K562 (cell line): ENCODE results near the gene CDC26. TPM values are rescaled to one million over a fixed set of nuclear protein-coding genes. Genes with fewer than 3 reads are reported as not detected.

Experiments
- BCOR ChIP-seq: fragments of 450-650 bp; IDR thresholded peaks from 2 replicates; pipeline ENCODE4 v1.6.1; 2016
- ESRRA ChIP-seq: fragments of 450-650 bp; IDR thresholded peaks from 2 replicates; pipeline ENCODE4 v1.6.1; 2014; ENCODE audit warnings: low read depth, mild to moderate bottlenecking, moderate library complexity, borderline replicate concordance
- HCFC1 ChIP-seq: IDR thresholded peaks from 2 replicates; pipeline ENCODE4 v1.6.1; 2012; ENCODE audit warnings: low read depth, low read length, improper control_type of control experiment
- JUNB ChIP-seq: fragments of 450-650 bp; formaldehyde crosslinking; conservative IDR thresholded peaks from 2 replicates; pipeline ENCODE4 v1.4.0; 2020; ENCODE audit warnings: mild to moderate bottlenecking
- MCM7 ChIP-seq, 2 experiments: fragments of 450-650 bp; IDR thresholded peaks; 2 replicates each; pipeline ENCODE4 v1.6.1; 2016 to 2018
- PHTF2 ChIP-seq: fragments of 250-450 bp; sonication (Bioruptor Pico); IDR thresholded peaks from 2 replicates; pipeline ENCODE4 v1.5.0; 2021; ENCODE audit warnings: mild to moderate bottlenecking
- RNF219 ChIP-seq: fragments of 250-450 bp; sonication (Bioruptor Pico); IDR thresholded peaks from 2 replicates; pipeline ENCODE4 v1.5.0; 2022; ENCODE audit warnings: mild to moderate bottlenecking
- TRIM25 ChIP-seq: fragments of 450-650 bp; IDR thresholded peaks from 2 replicates; pipeline ENCODE4 v1.7.0; 2016; ENCODE audit warnings: borderline replicate concordance
- YBX1 ChIP-seq: fragments of 450-650 bp; IDR thresholded peaks from 2 replicates; pipeline ENCODE4 v1.7.1; 2016; ENCODE audit warnings: mild to moderate bottlenecking
- ZBTB1 ChIP-seq: sonication (generic); formaldehyde crosslinking; IDR thresholded peaks from 2 replicates; pipeline ENCODE4 v1.8.1; 2023; ENCODE audit warnings: missing genetic modification reagents, low read depth, mild to moderate bottlenecking, borderline replicate concordance
- ZC3H11A ChIP-seq: IDR thresholded peaks from 2 replicates; pipeline ENCODE4 v1.6.1; 2012; ENCODE audit warnings: low read depth, low read length, improper control_type of control experiment
- ZNF282 ChIP-seq: sonication (generic); formaldehyde crosslinking; IDR thresholded peaks from 2 replicates; pipeline ENCODE4 v1.8.1; 2023; ENCODE audit warnings: missing genetic modification reagents
- polyA plus RNA-seq, 8 experiments: library from polyadenylated mRNA; depleted of rRNA in 4 of 8; stranded (reverse) in 5 of 8; unstranded in 3 of 8; fragments of >200 nt; fragmentation: Nextera tagmentation in 2 of 8; fragmentation: Illumina TruSeq in 1 of 8; extraction: Ambion mirVana in 2 of 8; extraction: Trizol in 1 of 8; gene quantifications; 2 replicates each; pipeline versions ENCODE4 v1.2.1 to v1.2.3, GENCODE V29; 2011 to 2014; ENCODE audit warnings: inconsistent platforms in 1 of 8, missing spikeins in 1 of 8
- total RNA-seq, 7 experiments: library from RNA; depleted of rRNA in 6 of 7; stranded (reverse); fragments of >200 nt in 6 of 7; fragmentation: Illumina TruSeq in 2 of 7; extraction: Trizol in 2 of 7; gene quantifications; 2 replicates each; pipeline versions ENCODE4 v1.2.1 to v1.2.3, GENCODE V29; 2011 to 2021; ENCODE audit warnings: low replicate concordance in 1 of 7
- TF ChIP-seq, protein P1 (sequence below): fragments of 450-650 bp; IDR thresholded peaks from 2 replicates; pipeline ENCODE4 v1.7.1; 2018; ENCODE audit warnings: mild to moderate bottlenecking, low read depth; ENCODE audit not compliant: partially characterized antibody
- TF ChIP-seq, protein P2 (sequence below): fragments of 450-650 bp; IDR thresholded peaks from 2 replicates; pipeline ENCODE4 v1.6.1; 2016; ENCODE audit warnings: antibody characterized with exemption
- TF ChIP-seq, protein P3 (sequence below): fragments of 150-350 bp; conservative IDR thresholded peaks from 2 replicates; pipeline ENCODE4 v1.6.1; 2014; ENCODE audit warnings: low read length
- TF ChIP-seq, protein P4 (sequence below): fragments of 250-450 bp; sonication (Bioruptor Pico); IDR thresholded peaks from 2 replicates; pipeline ENCODE4 v1.4.0; 2020

The CDC26 gene
- total and polyA plus RNA-seq, 9 of the 15 experiments (the other 6 are each of a cell fraction or from before 2014, with no cell fraction given), result 33.0 to 147 (median 60.0) TPM

DNA sequence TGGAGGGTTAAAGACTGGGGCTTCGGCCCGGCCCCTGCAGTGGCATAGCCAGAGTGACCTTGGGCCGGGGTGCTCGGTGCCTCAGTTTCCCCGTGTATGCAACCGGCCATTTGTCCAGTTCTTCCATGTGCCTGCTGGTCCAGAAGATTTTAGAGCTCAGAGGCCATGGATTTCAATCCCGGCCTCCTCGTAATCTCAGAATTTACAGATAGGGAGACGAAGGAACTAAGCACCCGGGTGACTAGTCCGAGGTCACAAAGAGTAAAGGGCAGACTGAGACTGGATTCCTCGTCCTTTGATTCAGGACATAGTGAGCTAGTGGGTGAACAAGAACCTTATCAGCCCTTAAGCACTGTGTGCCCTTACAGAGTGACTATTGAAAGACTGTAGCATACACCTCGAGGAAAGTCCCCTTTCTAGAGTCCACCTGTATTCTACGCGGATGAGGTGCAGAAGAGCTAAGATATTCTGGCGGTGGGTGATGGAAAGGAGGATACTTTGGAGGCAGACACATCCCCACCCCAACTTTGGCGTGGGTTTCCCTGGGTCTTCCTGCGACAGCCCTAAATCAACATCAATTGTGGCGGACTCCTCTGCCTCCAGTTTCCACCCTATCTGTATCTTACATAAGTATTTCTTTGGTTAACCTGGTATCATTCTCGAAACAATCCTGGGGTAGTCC lies 53.4 kb downstream of the CDC26 start (continued):
- TF ChIP-seq, protein P1, sequence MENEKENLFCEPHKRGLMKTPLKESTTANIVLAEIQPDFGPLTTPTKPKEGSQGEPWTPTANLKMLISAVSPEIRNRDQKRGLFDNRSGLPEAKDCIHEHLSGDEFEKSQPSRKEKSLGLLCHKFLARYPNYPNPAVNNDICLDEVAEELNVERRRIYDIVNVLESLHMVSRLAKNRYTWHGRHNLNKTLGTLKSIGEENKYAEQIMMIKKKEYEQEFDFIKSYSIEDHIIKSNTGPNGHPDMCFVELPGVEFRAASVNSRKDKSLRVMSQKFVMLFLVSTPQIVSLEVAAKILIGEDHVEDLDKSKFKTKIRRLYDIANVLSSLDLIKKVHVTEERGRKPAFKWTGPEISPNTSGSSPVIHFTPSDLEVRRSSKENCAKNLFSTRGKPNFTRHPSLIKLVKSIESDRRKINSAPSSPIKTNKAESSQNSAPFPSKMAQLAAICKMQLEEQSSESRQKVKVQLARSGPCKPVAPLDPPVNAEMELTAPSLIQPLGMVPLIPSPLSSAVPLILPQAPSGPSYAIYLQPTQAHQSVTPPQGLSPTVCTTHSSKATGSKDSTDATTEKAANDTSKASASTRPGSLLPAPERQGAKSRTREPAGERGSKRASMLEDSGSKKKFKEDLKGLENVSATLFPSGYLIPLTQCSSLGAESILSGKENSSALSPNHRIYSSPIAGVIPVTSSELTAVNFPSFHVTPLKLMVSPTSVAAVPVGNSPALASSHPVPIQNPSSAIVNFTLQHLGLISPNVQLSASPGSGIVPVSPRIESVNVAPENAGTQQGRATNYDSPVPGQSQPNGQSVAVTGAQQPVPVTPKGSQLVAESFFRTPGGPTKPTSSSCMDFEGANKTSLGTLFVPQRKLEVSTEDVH, result no peak
- peak; percentile 34; the same call in 1 of the 2 replicates for TF ChIP-seq BCOR
- TF ChIP-seq, protein P2, sequence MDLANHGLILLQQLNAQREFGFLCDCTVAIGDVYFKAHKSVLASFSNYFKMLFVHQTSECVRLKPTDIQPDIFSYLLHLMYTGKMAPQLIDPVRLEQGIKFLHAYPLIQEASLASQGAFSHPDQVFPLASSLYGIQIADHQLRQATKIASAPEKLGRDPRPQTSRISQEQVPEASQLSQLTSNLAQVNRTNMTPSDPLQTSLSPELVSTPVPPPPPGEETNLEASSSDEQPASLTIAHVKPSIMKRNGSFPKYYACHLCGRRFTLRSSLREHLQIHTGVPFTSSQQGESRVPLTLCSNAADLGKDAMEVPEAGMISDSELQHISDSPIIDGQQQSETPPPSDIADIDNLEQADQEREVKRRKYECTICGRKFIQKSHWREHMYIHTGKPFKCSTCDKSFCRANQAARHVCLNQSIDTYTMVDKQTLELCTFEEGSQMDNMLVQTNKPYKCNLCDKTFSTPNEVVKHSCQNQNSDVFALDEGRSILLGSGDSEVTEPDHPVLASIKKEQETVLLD, result no peak
- no peak for TF ChIP-seq ZBTB1 (CRISPR knock-in tag)
- no peak for TF ChIP-seq TRIM25
- no peak for TF ChIP-seq ESRRA
- no peak for TF ChIP-seq HCFC1
- TF ChIP-seq ZC3H11A, result no peak
- no peak for TF ChIP-seq YBX1
- TF ChIP-seq, protein P3, sequence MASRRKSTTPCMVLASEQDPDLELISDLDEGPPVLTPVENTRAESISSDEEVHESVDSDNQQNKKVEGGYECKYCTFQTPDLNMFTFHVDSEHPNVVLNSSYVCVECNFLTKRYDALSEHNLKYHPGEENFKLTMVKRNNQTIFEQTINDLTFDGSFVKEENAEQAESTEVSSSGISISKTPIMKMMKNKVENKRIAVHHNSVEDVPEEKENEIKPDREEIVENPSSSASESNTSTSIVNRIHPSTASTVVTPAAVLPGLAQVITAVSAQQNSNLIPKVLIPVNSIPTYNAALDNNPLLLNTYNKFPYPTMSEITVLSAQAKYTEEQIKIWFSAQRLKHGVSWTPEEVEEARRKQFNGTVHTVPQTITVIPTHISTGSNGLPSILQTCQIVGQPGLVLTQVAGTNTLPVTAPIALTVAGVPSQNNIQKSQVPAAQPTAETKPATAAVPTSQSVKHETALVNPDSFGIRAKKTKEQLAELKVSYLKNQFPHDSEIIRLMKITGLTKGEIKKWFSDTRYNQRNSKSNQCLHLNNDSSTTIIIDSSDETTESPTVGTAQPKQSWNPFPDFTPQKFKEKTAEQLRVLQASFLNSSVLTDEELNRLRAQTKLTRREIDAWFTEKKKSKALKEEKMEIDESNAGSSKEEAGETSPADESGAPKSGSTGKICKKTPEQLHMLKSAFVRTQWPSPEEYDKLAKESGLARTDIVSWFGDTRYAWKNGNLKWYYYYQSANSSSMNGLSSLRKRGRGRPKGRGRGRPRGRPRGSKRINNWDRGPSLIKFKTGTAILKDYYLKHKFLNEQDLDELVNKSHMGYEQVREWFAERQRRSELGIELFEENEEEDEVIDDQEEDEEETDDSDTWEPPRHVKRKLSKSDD, result no peak
- TF ChIP-seq MCM7 (IDR thresholded peaks at IDR 0.05), result no peak
- no peak for TF ChIP-seq JUNB (CRISPR knock-in tag)
- TF ChIP-seq, protein P4, sequence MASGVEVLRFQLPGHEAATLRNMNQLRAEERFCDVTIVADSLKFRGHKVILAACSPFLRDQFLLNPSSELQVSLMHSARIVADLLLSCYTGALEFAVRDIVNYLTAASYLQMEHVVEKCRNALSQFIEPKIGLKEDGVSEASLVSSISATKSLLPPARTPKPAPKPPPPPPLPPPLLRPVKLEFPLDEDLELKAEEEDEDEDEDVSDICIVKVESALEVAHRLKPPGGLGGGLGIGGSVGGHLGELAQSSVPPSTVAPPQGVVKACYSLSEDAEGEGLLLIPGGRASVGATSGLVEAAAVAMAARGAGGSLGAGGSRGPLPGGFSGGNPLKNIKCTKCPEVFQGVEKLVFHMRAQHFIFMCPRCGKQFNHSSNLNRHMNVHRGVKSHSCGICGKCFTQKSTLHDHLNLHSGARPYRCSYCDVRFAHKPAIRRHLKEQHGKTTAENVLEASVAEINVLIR (CRISPR knock-in tag), result no peak
- no peak for TF ChIP-seq PHTF2 (CRISPR knock-in tag)
- no peak for TF ChIP-seq RNF219 (CRISPR knock-in tag)
- no peak for TF ChIP-seq ZNF282
